DMS153 (cell line): ENCODE results near the gene MAN1C1.
A peak's percentile ranks its signal among the peaks of the same experiment; 100 is the strongest.
"Not testable (repeated sequence)": the region's sequence is repeated elsewhere in the genome, so short reads cannot be mapped to it uniquely, and the experiment has no call there.

Experiments
- DNase-seq: peaks from one replicate; lab custom pipeline; 2025; lab: John Stamatoyannopoulos, UW

The MAN1C1 gene

GRCh38 chr1:25657883-25658760 is 41.5 kb downstream of the MAN1C1 start:
- no peak for DNase-seq

GRCh38 chr1:25658791-25659431 is 42.3 kb downstream of the MAN1C1 start:
- DNase-seq: no peak

- peak; percentile 16 for DNase-seq
These were observed 44.6 kb downstream of the MAN1C1 start for GRCh38 chr1:25661043-25661815.

- no peak for DNase-seq
These were observed 45.5 kb downstream of the MAN1C1 start for GRCh38 chr1:25662061-25662460.

GRCh38 chr1:25662959-25663358 is 46.4 kb downstream of the MAN1C1 start:
- not testable (repeated sequence) for DNase-seq

- DNase-seq: peak; percentile 51
These were observed 48.0 kb downstream of the MAN1C1 start for GRCh38 chr1:25664357-25665199.

- DNase-seq: no peak
These were observed 49.9 kb downstream of the MAN1C1 start for GRCh38 chr1:25666460-25666859.

- no peak for DNase-seq
These were observed 52.5 kb downstream of the MAN1C1 start for GRCh38 chr1:25668931-25669573.

GRCh38 chr1:25669781-25670567 is 53.4 kb downstream of the MAN1C1 start:
- no peak for DNase-seq

- no peak for DNase-seq
These were observed 55.3 kb downstream of the MAN1C1 start for GRCh38 chr1:25671929-25672328.

GRCh38 chr1:25672763-25673409 is 56.3 kb downstream of the MAN1C1 start:
- no peak for DNase-seq

GRCh38 chr1:25673456-25673855 is 56.9 kb downstream of the MAN1C1 start:
- DNase-seq: no peak

GRCh38 chr1:25673962-25674806 is 57.6 kb downstream of the MAN1C1 start:
- no peak for DNase-seq

GRCh38 chr1:25674807-25675084 is 58.2 kb downstream of the MAN1C1 start:
- DNase-seq: no peak

GRCh38 chr1:25675729-25676476 is 59.3 kb downstream of the MAN1C1 start:
- peak; percentile 35 for DNase-seq

GRCh38 chr1:25676488-25676887 is 59.9 kb downstream of the MAN1C1 start:
- peak; percentile 93 for DNase-seq

- DNase-seq: peak; percentile 40
These were observed 60.7 kb downstream of the MAN1C1 start for GRCh38 chr1:25677193-25677773.

- no peak for DNase-seq
These were observed 62.6 kb downstream of the MAN1C1 start for GRCh38 chr1:25679171-25679570.
